ENCODE measurements around the gene SLC6A18.

GRCh38 chr5:1256776-1257175 lies 31.6 kb downstream of the SLC6A18 start:
- TF ChIP-seq ZNF436 (CRISPR knock-in tag; IDR thresholded peaks at IDR 0.05) (no peak), RREB1 (CRISPR knock-in tag; IDR thresholded peaks at IDR 0.05) (no peak), ARID3B (CRISPR knock-in tag; IDR thresholded peaks at IDR 0.05; ENCODE audit: borderline replicate concordance) (no peak), ZNF561 (CRISPR knock-in tag; conservative IDR thresholded peaks at IDR 0.05) (no peak), TEAD2 (tag; IDR thresholded peaks at IDR 0.05) (no peak), FOXA1 (IDR thresholded peaks at IDR 0.05; ENCODE audit: borderline replicate concordance) (no peak), RAD21 (CRISPR knock-in tag; conservative IDR thresholded peaks at IDR 0.05 in 1 of 2, IDR thresholded peaks at IDR 0.05 in 1 of 2) (no peak), BHLHE40 (IDR thresholded peaks at IDR 0.05; ENCODE audit: low read length) (no peak), ZNF140 (CRISPR knock-in tag; IDR thresholded peaks at IDR 0.05) (no peak), ZBTB11 (CRISPR knock-in tag; IDR thresholded peaks at IDR 0.05) (no peak), ATF2 (CRISPR knock-in tag; IDR thresholded peaks at IDR 0.05) (no peak), PKNOX1 (IDR thresholded peaks at IDR 0.05) (no peak)

Data from K562 (cell line).